Measurements from ENCODE around the gene CDKL5.

Gene CDKL5

GRCh38 chrX:18674788-18675735 lies 249.7 kb downstream of the CDKL5 start:
- peak overlapping the region; percentile 61 for H3K4me3 ChIP-seq (ENCODE audit: low read depth, low read length)
- TF ChIP-seq CTCF (IDR thresholded peaks at IDR 0.05; ENCODE audit: low read depth, low read length, missing control alignments) = no peak
- no peaks in the 10 kb centered on the region for H3K27me3 ChIP-seq (replicated peaks)
- peak overlapping the region; percentile 66 for H3K27ac ChIP-seq
- in situ Hi-C loops (cut with HindIII; ENCODE audit: low pct_ligation_motif_present, low sequenced_read_pairs) = no loop called here
- peak; percentile 46 for DNase-seq
- no peaks in the 10 kb centered on the region for H3K36me3 ChIP-seq (replicated peaks)

- no peaks in the 10 kb centered on the region for H3K36me3 ChIP-seq (replicated peaks)
- H3K4me3 ChIP-seq (ENCODE audit: low read depth, low read length) = no peak overlapping the region
- no peaks in the 10 kb centered on the region for H3K27me3 ChIP-seq (replicated peaks)
- TF ChIP-seq CTCF (IDR thresholded peaks at IDR 0.05; ENCODE audit: low read depth, low read length, missing control alignments) = no peak
- no peak for DNase-seq
- no peak overlapping the region for H3K27ac ChIP-seq
- in situ Hi-C loops (cut with HindIII; ENCODE audit: low pct_ligation_motif_present, low sequenced_read_pairs) = no loop called here
These were observed 250.6 kb downstream of the CDKL5 start for GRCh38 chrX:18676050-18676449.

- no peak for DNase-seq
- Histone ChIP-seq H3K27me3 (replicated peaks) (no peaks in the 10 kb centered on the region), H3K36me3 (replicated peaks) (no peaks in the 10 kb centered on the region), H3K27ac (no peak overlapping the region), H3K4me3 (ENCODE audit: low read depth, low read length) (no peak overlapping the region)
- in situ Hi-C loops (cut with HindIII; ENCODE audit: low pct_ligation_motif_present, low sequenced_read_pairs) = no loop called here
- peak; percentile 53 for TF ChIP-seq CTCF (IDR thresholded peaks at IDR 0.05; ENCODE audit: low read depth, low read length, missing control alignments)
These were observed 251.1 kb downstream of the CDKL5 start for GRCh38 chrX:18676470-18676869.

GRCh38 chrX:18677161-18677869 lies 251.9 kb downstream of the CDKL5 start:
- no peaks in the 10 kb centered on the region for H3K36me3 ChIP-seq (replicated peaks)
- no peak for DNase-seq
- no peaks in the 10 kb centered on the region for H3K27me3 ChIP-seq (replicated peaks)
- in situ Hi-C loops (cut with HindIII; ENCODE audit: low pct_ligation_motif_present, low sequenced_read_pairs) = no loop called here
- no peak for TF ChIP-seq CTCF (IDR thresholded peaks at IDR 0.05; ENCODE audit: low read depth, low read length, missing control alignments)
- H3K4me3 ChIP-seq (ENCODE audit: low read depth, low read length) = no peak overlapping the region
- H3K27ac ChIP-seq = no peak overlapping the region

GRCh38 chrX:18681996-18682395 lies 256.6 kb downstream of the CDKL5 start:
- DNase-seq = no peak
- Histone ChIP-seq H3K4me3 (ENCODE audit: low read depth, low read length) (no peak overlapping the region), H3K27ac (no peak overlapping the region), H3K36me3 (replicated peaks) (no peaks in the 10 kb centered on the region), H3K27me3 (replicated peaks) (no peaks in the 10 kb centered on the region)
- no peak for TF ChIP-seq CTCF (IDR thresholded peaks at IDR 0.05; ENCODE audit: low read depth, low read length, missing control alignments)
- in situ Hi-C loops (cut with HindIII; ENCODE audit: low pct_ligation_motif_present, low sequenced_read_pairs) = no loop called here
